GM23248 (cell line): Measurements from ENCODE around the gene GALNT14. TPM values are rescaled to one million over a fixed set of nuclear protein-coding genes. Genes with fewer than 3 reads are reported as not detected.

Experiments
- DNase-seq: peaks from one replicate; pipeline ENCODE4 v3.0.0-alpha.2; 2015
- H2AFZ ChIP-seq: fragments of 200-600 bp; sonication (generic); 2 replicates; pipeline ENCODE4 v1.6.1; 2016; ENCODE audit warnings: antibody characterized with exemption
- H3F3A ChIP-seq: fragments of 200-600 bp; sonication (generic); 2 replicates; pipeline ENCODE4 v1.6.1; 2016; ENCODE audit warnings: mild to moderate bottlenecking, antibody characterized with exemption, mixed run types; ENCODE audit not compliant: insufficient read depth
- H3K27ac ChIP-seq: fragments of 200-600 bp; sonication (generic); 2 replicates; pipeline ENCODE4 v1.5.1; 2016; ENCODE audit warnings: mild to moderate bottlenecking
- H3K27me3 ChIP-seq: fragments of 200-600 bp; sonication (generic); replicated peaks from 2 replicates; pipeline ENCODE4 v1.6.1; 2016; ENCODE audit warnings: mild to moderate bottlenecking; ENCODE audit not compliant: insufficient read depth
- H3K36me3 ChIP-seq: fragments of 200-600 bp; sonication (generic); 2 replicates; pipeline ENCODE4 v1.6.1; 2016; ENCODE audit warnings: low read depth, mild to moderate bottlenecking
- H3K4me1 ChIP-seq: fragments of 200-600 bp; sonication (generic); 2 replicates; pipeline ENCODE4 v1.6.1; 2016; ENCODE audit warnings: mild to moderate bottlenecking; ENCODE audit not compliant: insufficient read depth
- H3K4me2 ChIP-seq: fragments of 200-600 bp; sonication (generic); one replicate; pipeline ENCODE4 v1.6.1; 2016; ENCODE audit warnings: mild to moderate bottlenecking; ENCODE audit not compliant: unreplicated experiment
- H3K4me3 ChIP-seq: fragments of 200-600 bp; sonication (generic); 2 replicates; pipeline ENCODE4 v1.5.1; 2016; ENCODE audit warnings: mild to moderate bottlenecking
- H3K79me2 ChIP-seq: fragments of 200-600 bp; sonication (generic); 2 replicates; pipeline ENCODE4 v1.6.1; 2016; ENCODE audit warnings: mild to moderate bottlenecking; ENCODE audit not compliant: insufficient read depth
- H3K9ac ChIP-seq: fragments of 200-600 bp; sonication (generic); 2 replicates; pipeline ENCODE4 v1.6.1; 2016; ENCODE audit warnings: mild to moderate bottlenecking
- H3K9me2 ChIP-seq: fragments of 200-600 bp; sonication (generic); 2 replicates; pipeline ENCODE4 v1.6.1; 2016; ENCODE audit warnings: mixed run types, mild to moderate bottlenecking, moderate library complexity; ENCODE audit not compliant: insufficient read depth
- H3K9me3 ChIP-seq: fragments of 200-600 bp; sonication (generic); one replicate; pipeline ENCODE4 v1.6.1; 2017; ENCODE audit warnings: low read depth
- H4K20me1 ChIP-seq: fragments of 200-600 bp; sonication (generic); 2 replicates; pipeline ENCODE4 v1.6.0; 2016; ENCODE audit not compliant: insufficient read depth
- EZH2 ChIP-seq: fragments of 200-600 bp; sonication (generic); IDR thresholded peaks from 2 replicates; pipeline ENCODE4 v1.6.1; 2018; ENCODE audit warnings: antibody characterized with exemption, mild to moderate bottlenecking; ENCODE audit not compliant: insufficient read depth, poor library complexity, severe bottlenecking
- EZH2phosphoT487 ChIP-seq: fragments of 200-600 bp; sonication (generic); IDR thresholded peaks from 2 replicates; pipeline ENCODE4 v1.6.1; 2018; ENCODE audit warnings: antibody characterized with exemption, moderate library complexity, mild to moderate bottlenecking, low read depth; ENCODE audit not compliant: insufficient read depth
- WGBS, 2 experiments: methylation state at CpG; one replicate each; pipeline ENCODE4 v1.1.6; 2015 to 2017; ENCODE audit warnings: low lambda C conversion rate in 2 of 2, low coverage in 1 of 2; ENCODE audit errors: missing lambda C conversion rate in 2 of 2; 5-methylcytosine and 5-hydroxymethylcytosine counted together
- in situ Hi-C: fragments of 300-500 bp; cut with MboI; formaldehyde crosslinking; loops from 2 replicates; pipeline ENCODE4 v1.15.0; 2020
- polyA plus RNA-seq: library from polyadenylated mRNA; unstranded; fragments of >200 nt; fragmentation: Nextera tagmentation; extraction: Ambion mirVana; gene quantifications from 2 replicates; pipeline ENCODE4 v1.2.1, GENCODE V29; 2016
- total RNA-seq: library from RNA; depleted of rRNA; stranded (reverse); fragments of >200 nt; shearing (Covaris generic); gene quantifications from 2 replicates; pipeline ENCODE4 v1.2.3, GENCODE V29; 2014

GALNT14 gene
- total and polyA plus RNA-seq, 2 experiments from 2014 or later: 3.2 to 3.5 TPM

GRCh38 chr2:30958193-30958917 lies 179.9 kb downstream of the GALNT14 start:
- no peak overlapping the region for H3K4me2 ChIP-seq
- H3K79me2 ChIP-seq: no peaks in the 10 kb centered on the region
- no peak overlapping the region for H3K27ac ChIP-seq
- no peak overlapping the region for H2AFZ ChIP-seq
- no peak for DNase-seq
- H3K4me3 ChIP-seq: no peak overlapping the region
- H3F3A ChIP-seq: no peaks in the 10 kb centered on the region
- no peaks in the 10 kb centered on the region for H4K20me1 ChIP-seq
- H3K27me3 ChIP-seq: no peaks in the 10 kb centered on the region
- in situ Hi-C loops: no loop called here
- no peaks in the 10 kb centered on the region for H3K4me1 ChIP-seq
- no peaks in the 10 kb centered on the region for H3K36me3 ChIP-seq
- no peaks in the 10 kb centered on the region for H3K9me2 ChIP-seq
- WGBS, 2 experiments: 82% methylated on average over 15 of the region's 15 CpGs
- H3K9me3 ChIP-seq: no peaks in the 10 kb centered on the region
- H3K9ac ChIP-seq: no peak overlapping the region
- TF ChIP-seq EZH2phosphoT487 (no peak), EZH2 (no peak)

- no peaks in the 10 kb centered on the region for H3K4me1 ChIP-seq
- H3K4me3 ChIP-seq: no peak overlapping the region
- no peak overlapping the region for H3K4me2 ChIP-seq
- H2AFZ ChIP-seq: no peak overlapping the region
- no peaks in the 10 kb centered on the region for H3F3A ChIP-seq
- H3K36me3 ChIP-seq: no peaks in the 10 kb centered on the region
- no peaks in the 10 kb centered on the region for H4K20me1 ChIP-seq
- TF ChIP-seq EZH2phosphoT487 (no peak), EZH2 (no peak)
- H3K9me2 ChIP-seq: no peaks in the 10 kb centered on the region
- H3K79me2 ChIP-seq: no peaks in the 10 kb centered on the region
- no peak for DNase-seq
- H3K9ac ChIP-seq: no peak overlapping the region
- H3K9me3 ChIP-seq: no peaks in the 10 kb centered on the region
- WGBS, 2 experiments: 73 to 82% methylated on average over 5 of the region's 5 CpGs
- in situ Hi-C loops: no loop called here
- no peak overlapping the region for H3K27ac ChIP-seq
- H3K27me3 ChIP-seq: no peaks in the 10 kb centered on the region
Measured at GRCh38 chr2:30957591-30957990, 180.6 kb downstream of the GALNT14 start.

GRCh38 chr2:30956995-30957394 lies 181.2 kb downstream of the GALNT14 start:
- Histone ChIP-seq H4K20me1 (no peaks in the 10 kb centered on the region), H3K9me2 (no peaks in the 10 kb centered on the region), H3K4me3 (no peak overlapping the region), H2AFZ (no peak overlapping the region), H3K36me3 (no peaks in the 10 kb centered on the region), H3K4me1 (no peaks in the 10 kb centered on the region), H3K27me3 (no peaks in the 10 kb centered on the region), H3K27ac (no peak overlapping the region), H3K9ac (no peak overlapping the region), H3F3A (no peaks in the 10 kb centered on the region), H3K9me3 (no peaks in the 10 kb centered on the region), H3K4me2 (no peak overlapping the region), H3K79me2 (no peaks in the 10 kb centered on the region)
- no peak for DNase-seq
- TF ChIP-seq EZH2 (no peak), EZH2phosphoT487 (no peak)
- in situ Hi-C loops: no loop called here

GRCh38 chr2:30955516-30956132 lies 182.6 kb downstream of the GALNT14 start:
- H3K27ac ChIP-seq: no peak overlapping the region
- no peak overlapping the region for H2AFZ ChIP-seq
- 88% methylated on average over 17 of the region's 17 CpGs for WGBS, 2 experiments
- in situ Hi-C loops: no loop called here
- no peaks in the 10 kb centered on the region for H3K36me3 ChIP-seq
- no peaks in the 10 kb centered on the region for H3K9me3 ChIP-seq
- H4K20me1 ChIP-seq: no peaks in the 10 kb centered on the region
- H3K9me2 ChIP-seq: no peaks in the 10 kb centered on the region
- H3K4me1 ChIP-seq: no peaks in the 10 kb centered on the region
- H3K79me2 ChIP-seq: no peaks in the 10 kb centered on the region
- no peaks in the 10 kb centered on the region for H3F3A ChIP-seq
- H3K4me3 ChIP-seq: no peak overlapping the region
- no peak overlapping the region for H3K4me2 ChIP-seq
- no peak overlapping the region for H3K9ac ChIP-seq
- DNase-seq: no peak
- H3K27me3 ChIP-seq: no peaks in the 10 kb centered on the region
- no peak for TF ChIP-seq EZH2phosphoT487
- TF ChIP-seq EZH2: no peak
